ENCODE results near the gene TRABD2A. TPM values are rescaled to one million over a fixed set of nuclear protein-coding genes. Genes with fewer than 3 reads are reported as not detected.
A peak's percentile ranks its signal among the peaks of the same experiment; 100 is the strongest.

Gene TRABD2A
- polyA plus RNA-seq, 3 donors from 2014 or later = 0.66 to 3.0 TPM; not detected in 1

- H3K36me3 Mint-ChIP-seq = no peaks in the 10 kb centered on the region
- DNase-seq = no peak
- peak overlapping the region in 1 of 5 donors; percentile 6 for H3K4me3 Mint-ChIP-seq
- H3K27me3 Mint-ChIP-seq (ENCODE audit: low read depth in 3 of 3) = peaks cover 0 to 5% (median 2%) of the 10 kb centered on the region in 3 donors
- peak overlapping the region; percentile 2 to 97 (median 57) for H3K27ac Mint-ChIP-seq
- H3K4me1 Mint-ChIP-seq = peaks cover 69 to 80% of the 10 kb centered on the region in 2 donors
- no peaks in the 10 kb centered on the region for H3K9me3 Mint-ChIP-seq
Measured at GRCh38 chr2:84899304-84900204, 18.7 kb upstream of the TRABD2A start.

DNA sequence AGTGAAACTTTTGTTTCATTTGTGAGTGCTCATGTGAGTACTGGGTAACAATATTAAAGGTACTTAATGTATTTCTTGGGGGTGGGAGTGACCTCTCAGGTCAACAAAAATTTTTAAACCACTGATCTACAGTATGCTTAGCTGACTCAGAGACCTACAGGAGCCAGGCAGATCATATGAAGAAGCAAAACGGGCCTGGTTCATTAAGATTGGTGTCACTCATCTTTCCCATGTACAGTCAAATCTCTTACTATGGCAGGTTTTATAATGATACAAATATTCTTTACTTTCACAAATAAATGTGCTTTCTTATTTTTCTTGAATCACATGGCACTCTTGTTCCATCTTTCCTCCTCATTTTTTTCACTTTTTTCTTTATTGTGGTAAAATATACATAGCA is 16.9 kb upstream of the TRABD2A start:
- no peaks in the 10 kb centered on the region for H3K9me3 Mint-ChIP-seq
- no peaks in the 10 kb centered on the region for H3K36me3 Mint-ChIP-seq
- H3K4me1 Mint-ChIP-seq = peaks cover 62 to 74% of the 10 kb centered on the region in 2 donors
- no peak for DNase-seq
- peak overlapping the region in 3 of 5 donors; percentile 8 to 67 (median 67) for H3K4me3 Mint-ChIP-seq
- peak overlapping the region; percentile 85 to 97 (median 95) for H3K27ac Mint-ChIP-seq
- H3K27me3 Mint-ChIP-seq (ENCODE audit: low read depth in 3 of 3) = peaks cover 0 to 3% (median 2%) of the 10 kb centered on the region in 3 donors

GRCh38 chr2:84896567-84896966 is 15.7 kb upstream of the TRABD2A start:
- Mint-ChIP-seq H3K36me3 (no peaks in the 10 kb centered on the region), H3K9me3 (no peaks in the 10 kb centered on the region), H3K27me3 (ENCODE audit: low read depth in 3 of 3) (peaks cover 0 to 3% (median 2%) of the 10 kb centered on the region in 3 donors), H3K27ac (peak overlapping the region in 5 of 6 donors; percentile 15 to 85 (median 25)), H3K4me3 (no peak overlapping the region), H3K4me1 (peaks cover 54 to 62% of the 10 kb centered on the region in 2 donors)
- no peak for DNase-seq

GRCh38 chr2:84894758-84895520 is 14.1 kb upstream of the TRABD2A start:
- H3K27ac Mint-ChIP-seq = peak overlapping the region; percentile 14 to 90 (median 60)
- H3K4me3 Mint-ChIP-seq = peak overlapping the region; percentile 1 to 62 (median 39)
- H3K36me3 Mint-ChIP-seq = no peaks in the 10 kb centered on the region
- peak in 1 of 3 donors; percentile 31 for DNase-seq
- H3K27me3 Mint-ChIP-seq (ENCODE audit: low read depth in 3 of 3) = peaks cover 0 to 2% (median 0%) of the 10 kb centered on the region in 3 donors
- H3K9me3 Mint-ChIP-seq = no peaks in the 10 kb centered on the region
- peaks cover 47 to 51% of the 10 kb centered on the region in 2 donors for H3K4me1 Mint-ChIP-seq

- no peak for DNase-seq
Measured at GRCh38 chr2:84894131-84894586, 13.3 kb upstream of the TRABD2A start.

DNA sequence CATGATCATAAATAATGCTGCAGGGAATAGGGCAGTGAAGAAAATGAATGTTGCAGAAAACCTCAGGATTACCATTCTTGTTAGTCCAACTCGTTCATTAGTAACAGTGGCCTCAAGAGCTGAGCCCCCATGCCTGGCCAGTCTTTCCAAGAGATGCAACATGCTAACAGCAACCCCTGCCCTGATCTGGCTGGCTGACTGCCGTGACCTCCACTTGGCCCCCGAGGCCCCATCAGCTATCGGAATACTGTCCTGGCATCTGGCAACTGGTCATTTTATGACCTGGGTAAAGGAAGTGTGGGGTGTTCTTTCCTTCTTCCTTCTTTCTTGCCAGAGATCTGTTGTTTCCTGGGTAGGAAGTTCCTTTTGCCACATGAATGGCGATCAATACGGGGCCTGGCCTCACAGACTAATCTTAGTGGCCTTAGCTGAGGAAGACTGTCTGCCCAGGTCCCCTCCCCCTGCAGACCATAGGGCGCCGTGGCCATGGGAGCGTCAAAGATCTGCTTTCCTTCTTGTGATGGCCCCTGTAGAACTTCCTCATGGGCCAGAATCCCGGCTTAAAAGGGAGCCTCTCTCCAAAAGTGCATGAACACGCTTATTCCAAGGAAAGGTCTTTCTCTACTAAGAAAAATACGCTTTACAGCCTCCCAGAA is 10.6 kb upstream of the TRABD2A start:
- Mint-ChIP-seq H3K4me3 (no peak overlapping the region), H3K27me3 (ENCODE audit: low read depth in 3 of 3) (no peaks in the 10 kb centered on the region), H3K36me3 (no peaks in the 10 kb centered on the region), H3K4me1 (peaks cover 50 to 51% of the 10 kb centered on the region in 2 donors), H3K27ac (no peak overlapping the region), H3K9me3 (no peaks in the 10 kb centered on the region)
- no peak for DNase-seq

More at GRCh38 chr2:84894131-84894586, 13.3 kb upstream of the TRABD2A start:
- peak overlapping the region in 2 of 5 donors; percentile 43 to 62 for H3K4me3 Mint-ChIP-seq
- H3K9me3 Mint-ChIP-seq = no peaks in the 10 kb centered on the region
- peaks cover 49 to 53% of the 10 kb centered on the region in 2 donors for H3K4me1 Mint-ChIP-seq
- peak overlapping the region; percentile 14 to 90 (median 68) for H3K27ac Mint-ChIP-seq
- peaks cover 0 to 2% (median 0%) of the 10 kb centered on the region in 3 donors for H3K27me3 Mint-ChIP-seq (ENCODE audit: low read depth in 3 of 3)
- no peaks in the 10 kb centered on the region for H3K36me3 Mint-ChIP-seq

GRCh38 chr2:84889332-84889731 is 8.4 kb upstream of the TRABD2A start:
- peak overlapping the region; percentile 60 to 83 (median 81) for H3K4me3 Mint-ChIP-seq
- H3K9me3 Mint-ChIP-seq = no peaks in the 10 kb centered on the region
- peaks cover 32 to 36% of the 10 kb centered on the region in 2 donors for H3K4me1 Mint-ChIP-seq
- H3K27me3 Mint-ChIP-seq (ENCODE audit: low read depth in 3 of 3) = no peaks in the 10 kb centered on the region
- H3K27ac Mint-ChIP-seq = peak overlapping the region; percentile 94 to 97 (median 95)
- DNase-seq = no peak
- H3K36me3 Mint-ChIP-seq = no peaks in the 10 kb centered on the region

GRCh38 chr2:84888401-84889276 is 7.8 kb upstream of the TRABD2A start:
- Mint-ChIP-seq H3K4me1 (peaks cover 29 to 30% of the 10 kb centered on the region in 2 donors), H3K27me3 (ENCODE audit: low read depth in 3 of 3) (no peaks in the 10 kb centered on the region), H3K4me3 (peak overlapping the region; percentile 60 to 83 (median 81)), H3K36me3 (peaks cover 0 to under 1% (median 0%) of the 10 kb centered on the region in 3 donors), H3K27ac (peak overlapping the region; percentile 94 to 97 (median 95)), H3K9me3 (no peaks in the 10 kb centered on the region)
- peak; percentile 51 to 69 (median 55) for DNase-seq

DNA sequence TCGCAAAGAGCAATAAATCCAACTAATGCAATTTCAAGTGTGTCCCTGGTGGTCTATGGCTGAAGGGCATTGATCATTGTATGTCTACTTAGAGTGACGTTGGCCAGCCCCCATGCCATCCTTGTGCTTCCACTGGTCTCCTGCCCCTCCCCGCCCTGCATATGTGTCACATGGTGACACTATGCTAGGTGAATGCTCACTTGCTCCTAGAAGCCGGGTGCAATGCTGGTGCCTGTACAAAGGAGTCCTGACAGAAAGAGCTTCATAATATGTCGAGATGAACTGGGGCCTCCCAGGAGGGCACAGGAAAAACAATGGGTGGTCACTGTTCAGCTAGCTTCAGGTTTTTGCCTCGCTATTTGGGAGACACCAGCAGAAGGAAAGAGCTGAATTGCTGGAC is 5.9 kb upstream of the TRABD2A start:
- DNase-seq = no peak
- peaks cover 40 to 41% of the 10 kb centered on the region in 2 donors for H3K4me1 Mint-ChIP-seq

GRCh38 chr2:84885111-84885510 is 4.2 kb upstream of the TRABD2A start:
- H3K9me3 Mint-ChIP-seq = no peaks in the 10 kb centered on the region
- peak overlapping the region in 1 of 6 donors; percentile 30 for H3K27ac Mint-ChIP-seq
- DNase-seq = no peak
- H3K27me3 Mint-ChIP-seq (ENCODE audit: low read depth in 3 of 3) = peaks cover 8 to 13% (median 9%) of the 10 kb centered on the region in 3 donors
- H3K4me3 Mint-ChIP-seq = no peak overlapping the region
- H3K4me1 Mint-ChIP-seq = peaks cover 53 to 55% of the 10 kb centered on the region in 2 donors
- H3K36me3 Mint-ChIP-seq = peaks cover 0 to 4% (median 0%) of the 10 kb centered on the region in 3 donors

More for the DNA sequence above, 5.9 kb upstream of the TRABD2A start:
- H3K4me3 Mint-ChIP-seq = peak overlapping the region in 2 of 5 donors; percentile 22 to 42
- H3K27me3 Mint-ChIP-seq (ENCODE audit: low read depth in 3 of 3) = peaks cover 0 to 4% (median 2%) of the 10 kb centered on the region in 3 donors
- no peaks in the 10 kb centered on the region for H3K9me3 Mint-ChIP-seq
- peaks cover 0 to 4% (median 0%) of the 10 kb centered on the region in 3 donors for H3K36me3 Mint-ChIP-seq
- H3K27ac Mint-ChIP-seq = peak overlapping the region in 5 of 6 donors; percentile 14 to 95 (median 69)

DNA sequence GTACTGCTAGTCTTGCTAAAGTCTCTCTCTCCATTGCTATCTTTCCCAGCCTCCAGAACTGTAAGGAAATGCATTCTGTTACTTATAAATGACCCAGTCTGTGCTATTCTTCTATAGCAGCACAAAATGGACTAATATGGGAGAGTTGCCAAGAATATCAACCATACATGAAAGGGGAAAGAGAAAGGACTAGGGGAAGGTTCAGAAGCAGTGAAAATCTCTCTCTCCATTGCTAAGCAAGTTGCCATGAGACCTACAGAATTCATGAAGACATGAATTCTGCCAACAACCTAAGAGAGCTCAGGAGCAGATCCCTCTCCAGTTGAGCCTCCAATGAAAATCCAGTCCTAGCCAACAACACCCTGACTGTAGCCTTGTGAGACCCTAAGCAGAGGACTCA is 3.6 kb upstream of the TRABD2A start:
- H3K27me3 Mint-ChIP-seq (ENCODE audit: low read depth in 3 of 3) = peaks cover 9 to 14% (median 10%) of the 10 kb centered on the region in 3 donors
- H3K27ac Mint-ChIP-seq = no peak overlapping the region
- H3K4me3 Mint-ChIP-seq = no peak overlapping the region
- DNase-seq = no peak
- peaks cover 0 to 4% (median 0%) of the 10 kb centered on the region in 3 donors for H3K36me3 Mint-ChIP-seq
- peaks cover 52 to 57% of the 10 kb centered on the region in 2 donors for H3K4me1 Mint-ChIP-seq
- no peaks in the 10 kb centered on the region for H3K9me3 Mint-ChIP-seq
